Measurements from ENCODE around the gene VWA3A. TPM values are rescaled to one million over a fixed set of nuclear protein-coding genes. Genes with fewer than 3 reads are reported as not detected.
"Not testable (repeated sequence)": the region's sequence is repeated elsewhere in the genome, so short reads cannot be mapped to it uniquely, and the experiment has no call there.

VWA3A gene
- total RNA-seq, 6 experiments from 2014 or later: 0.15 TPM; not detected in 5

- intact Hi-C loops (cut with DNase I): no loop called here
- Histone ChIP-seq H3K4me3 (peak overlapping the region; percentile 37 to 63 (median 59)), H3K9me3 (no peaks in the 10 kb centered on the region), H3K4me1 (peaks cover 0 to 14% (median 3%) of the 10 kb centered on the region in 4 donors), H3K36me3 (no peaks in the 10 kb centered on the region), H3K27me3 (no peaks in the 10 kb centered on the region), H3K27ac (peak overlapping the region; percentile 52 to 76 (median 54))
- no peak for TF ChIP-seq POLR2A (IDR thresholded peaks at IDR 0.05)
- peak; percentile 86 to 98 (median 95) for TF ChIP-seq CTCF (IDR thresholded peaks at IDR 0.05)
- WGBS (ENCODE audit: insufficient coverage, low coverage, low lambda C conversion rate, missing lambda C conversion rate): 3% methylated on average over 39 of the region's 39 CpGs
- peak; percentile 31 to 54 (median 38) for ATAC-seq
- peak; percentile 87 to 91 (median 89) for DNase-seq
These were observed 103.6 kb downstream of the VWA3A start for GRCh38 chr16:22195695-22196558.

GRCh38 chr16:22196559-22197168 lies 104.3 kb downstream of the VWA3A start:
- DNase-seq; intact Hi-C loops (cut with DNase I); H3K9me3 ChIP-seq; H3K27me3 ChIP-seq; H3K27ac ChIP-seq; ATAC-seq; H3K36me3 ChIP-seq: not testable (repeated sequence)
- peaks cover 0 to 14% (median 3%) of the 10 kb centered on the region in 4 donors for H3K4me1 ChIP-seq
- 34% methylated on average over 18 of the region's 20 CpGs for WGBS (ENCODE audit: insufficient coverage, low coverage, low lambda C conversion rate, missing lambda C conversion rate)
- H3K4me3 ChIP-seq: peak overlapping the region in 2 of 3 donors; percentile 59 to 63

GRCh38 chr16:22198547-22199293 lies 106.4 kb downstream of the VWA3A start:
- H3K27ac ChIP-seq: peak overlapping the region in 2 of 3 donors; percentile 21 to 65
- ATAC-seq: no peak
- TF ChIP-seq POLR2A (IDR thresholded peaks at IDR 0.05) (no peak), CTCF (IDR thresholded peaks at IDR 0.05) (no peak)
- no peaks in the 10 kb centered on the region for H3K9me3 ChIP-seq
- H3K36me3 ChIP-seq: no peaks in the 10 kb centered on the region
- peaks cover 0 to 3% (median 0%) of the 10 kb centered on the region in 4 donors for H3K4me1 ChIP-seq
- H3K4me3 ChIP-seq: no peak overlapping the region
- intact Hi-C loops (cut with DNase I): no loop called here
- 63% methylated on average over 2 of the region's 7 CpGs for WGBS (ENCODE audit: insufficient coverage, low coverage, low lambda C conversion rate, missing lambda C conversion rate)
- DNase-seq: no peak
- no peaks in the 10 kb centered on the region for H3K27me3 ChIP-seq

GRCh38 chr16:22202261-22202637 lies 109.9 kb downstream of the VWA3A start:
- DNase-seq (no peak), ATAC-seq (no peak)
- intact Hi-C loops (cut with DNase I): loop anchor here in 1 of 2 donors (5.0 kb wide), 1 partner anchor 95 kb away; the partner anchor contains the start of gene POLR3E
- no peaks in the 10 kb centered on the region for H3K9me3 ChIP-seq
- no peaks in the 10 kb centered on the region for H3K36me3 ChIP-seq
- no peak overlapping the region for H3K4me3 ChIP-seq
- H3K4me1 ChIP-seq: peaks cover 0 to 5% (median under 1%) of the 10 kb centered on the region in 4 donors
- H3K27ac ChIP-seq: no peak overlapping the region
- no peak for TF ChIP-seq POLR2A (IDR thresholded peaks at IDR 0.05)
- no peak for TF ChIP-seq CTCF (IDR thresholded peaks at IDR 0.05)
- 74% methylated on average over 4 of the region's 6 CpGs for WGBS (ENCODE audit: insufficient coverage, low coverage, low lambda C conversion rate, missing lambda C conversion rate)
- no peaks in the 10 kb centered on the region for H3K27me3 ChIP-seq

Measured in right lobe of liver (tissue), 6 donors.